Smooth muscle cell (in vitro differentiated cells): ENCODE results near the gene SIGLEC5. TPM values are rescaled to one million over a fixed set of nuclear protein-coding genes. Genes with fewer than 3 reads are reported as not detected.

Source experiments
- DNase-seq: peaks from one replicate; lab custom pipeline; 2025; ENCODE audit not compliant: unreplicated experiment; lab: John Stamatoyannopoulos, UW
- H2AFZ ChIP-seq: fragments of 200-600 bp; sonication (generic); 2 replicates; pipeline ENCODE4 v1.6.0; 2016; ENCODE audit warnings: antibody characterized with exemption, low read depth, mild to moderate bottlenecking
- H3F3A ChIP-seq: fragments of 200-600 bp; sonication (generic); 2 replicates; pipeline ENCODE4 v1.6.0; 2017; ENCODE audit warnings: antibody characterized with exemption, low read depth
- H3K27ac ChIP-seq: fragments of 200-600 bp; sonication (generic); 2 replicates; pipeline ENCODE4 v1.5.1; 2016; ENCODE audit warnings: low read depth, mild to moderate bottlenecking
- H3K27me3 ChIP-seq: fragments of 200-600 bp; sonication (generic); 2 replicates; pipeline ENCODE4 v1.6.1; 2016; ENCODE audit warnings: low read depth, mild to moderate bottlenecking
- H3K36me3 ChIP-seq: fragments of 200-600 bp; sonication (generic); 2 replicates; pipeline ENCODE4 v1.5.1; 2016; ENCODE audit warnings: low read depth
- H3K4me1 ChIP-seq: fragments of 200-600 bp; sonication (generic); 2 replicates; pipeline ENCODE4 v1.5.1; 2016; ENCODE audit warnings: low read depth
- H3K4me2 ChIP-seq: fragments of 200-600 bp; sonication (generic); 2 replicates; pipeline ENCODE4 v1.6.0; 2016; ENCODE audit warnings: mild to moderate bottlenecking
- H3K4me3 ChIP-seq: fragments of 200-600 bp; sonication (generic); 2 replicates; pipeline ENCODE4 v1.5.1; 2016; ENCODE audit warnings: mild to moderate bottlenecking
- H3K79me2 ChIP-seq: fragments of 200-600 bp; sonication (generic); 2 replicates; pipeline ENCODE4 v1.6.0; 2016; ENCODE audit warnings: low read depth, mild to moderate bottlenecking
- H3K9ac ChIP-seq: fragments of 200-600 bp; sonication (generic); 2 replicates; pipeline ENCODE4 v1.6.0; 2016; ENCODE audit warnings: low read depth
- H3K9me3 ChIP-seq: fragments of 200-600 bp; sonication (generic); replicated peaks from 2 replicates; pipeline ENCODE4 v1.5.1; 2016; ENCODE audit warnings: low read depth
- H4K20me1 ChIP-seq: fragments of 200-600 bp; sonication (generic); 2 replicates; pipeline ENCODE4 v1.6.0; 2016; ENCODE audit warnings: low read depth
- WGBS: methylation state at CpG from one replicate; pipeline ENCODE4 v1.1.7; 2016; ENCODE audit warnings: low lambda C conversion rate; 5-methylcytosine and 5-hydroxymethylcytosine counted together
- polyA plus RNA-seq: library from polyadenylated mRNA; unstranded; fragments of >200 nt; fragmentation: Nextera tagmentation; extraction: Ambion mirVana; gene quantifications from 2 replicates; pipeline ENCODE4 v1.2.1, GENCODE V29; 2016
- small RNA-seq: library from RNA; depleted of rRNA; stranded (forward); fragments of <200 nt; gene quantifications from one replicate; pipeline ENCODE3, GENCODE V24; 2014
- total RNA-seq: library from RNA; depleted of rRNA; stranded (reverse); fragments of >200 nt; gene quantifications from 2 replicates; pipeline ENCODE4 v1.2.3, GENCODE V29; 2014
- TF ChIP-seq, protein P1 (sequence below): fragments of 200-600 bp; sonication (generic); IDR thresholded peaks from 2 replicates; pipeline ENCODE4 v1.5.1; 2017; ENCODE audit warnings: borderline replicate concordance, mild to moderate bottlenecking, antibody characterized with exemption; ENCODE audit not compliant: insufficient read depth, poor library complexity, severe bottlenecking

SIGLEC5 gene
- total and polyA plus RNA-seq, 2 experiments from 2014 or later, result not detected

DNA sequence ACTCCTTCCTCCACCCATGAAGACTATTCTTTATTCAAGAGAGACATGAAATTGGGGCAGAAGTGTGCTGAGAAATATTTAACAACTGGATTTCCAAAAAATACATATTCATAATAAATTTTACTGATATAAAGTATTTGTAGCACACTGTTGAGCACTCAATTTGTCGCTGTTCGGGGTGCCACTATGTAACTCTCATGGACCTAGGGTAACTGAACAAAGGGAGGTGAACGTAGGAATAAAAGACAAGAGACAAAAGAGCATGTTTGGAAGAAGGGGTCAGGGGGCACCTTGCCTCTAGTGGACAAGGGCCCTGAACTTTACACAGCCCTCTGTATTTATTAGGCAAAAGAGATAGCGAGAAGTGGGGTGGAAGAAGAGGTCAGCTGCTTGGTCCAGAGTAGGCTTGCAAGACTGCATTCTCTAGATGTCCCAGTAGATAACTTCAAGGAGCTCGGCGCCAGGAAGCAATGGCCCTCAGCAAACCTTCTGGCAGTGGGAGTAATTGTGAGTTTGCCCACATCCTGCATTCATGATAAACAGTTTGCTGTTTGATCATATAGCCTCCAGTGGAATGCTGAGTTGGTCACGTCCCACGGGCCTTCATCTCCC, 63.6 kb downstream of the SIGLEC5 start:
- no peaks in the 10 kb centered on the region for H3K79me2 ChIP-seq

DNA sequence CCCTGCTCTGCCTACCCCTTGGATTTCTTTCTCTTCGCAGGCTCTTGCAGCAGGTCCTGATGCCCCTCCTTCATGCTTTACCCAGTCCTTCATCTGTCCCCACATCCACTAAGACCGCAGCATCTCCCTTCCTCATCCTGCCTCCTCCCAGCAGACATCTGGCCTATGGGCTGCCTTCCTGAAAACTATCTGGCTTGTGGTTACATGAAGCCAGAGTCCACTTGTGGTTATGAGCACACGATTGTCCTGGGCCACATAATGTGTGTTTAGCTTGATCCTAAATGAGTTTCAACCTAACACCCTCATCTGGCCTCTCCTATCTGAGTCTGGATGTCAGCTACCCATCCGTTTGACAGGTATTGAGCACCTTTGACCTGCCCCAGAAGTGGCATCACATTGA, 64.6 kb downstream of the SIGLEC5 start:
- no peak for DNase-seq
- Histone ChIP-seq H3K79me2 (no peaks in the 10 kb centered on the region), H3K4me2 (no peak overlapping the region), H3K27ac (no peak overlapping the region), H3F3A (no peaks in the 10 kb centered on the region), H3K36me3 (no peaks in the 10 kb centered on the region), H3K4me3 (no peak overlapping the region), H3K9ac (no peak overlapping the region), H3K27me3 (no peaks in the 10 kb centered on the region), H2AFZ (no peak overlapping the region), H4K20me1 (no peaks in the 10 kb centered on the region), H3K9me3 (peaks cover 4% of the 10 kb centered on the region), H3K4me1 (no peaks in the 10 kb centered on the region)
- TF ChIP-seq, protein P1, sequence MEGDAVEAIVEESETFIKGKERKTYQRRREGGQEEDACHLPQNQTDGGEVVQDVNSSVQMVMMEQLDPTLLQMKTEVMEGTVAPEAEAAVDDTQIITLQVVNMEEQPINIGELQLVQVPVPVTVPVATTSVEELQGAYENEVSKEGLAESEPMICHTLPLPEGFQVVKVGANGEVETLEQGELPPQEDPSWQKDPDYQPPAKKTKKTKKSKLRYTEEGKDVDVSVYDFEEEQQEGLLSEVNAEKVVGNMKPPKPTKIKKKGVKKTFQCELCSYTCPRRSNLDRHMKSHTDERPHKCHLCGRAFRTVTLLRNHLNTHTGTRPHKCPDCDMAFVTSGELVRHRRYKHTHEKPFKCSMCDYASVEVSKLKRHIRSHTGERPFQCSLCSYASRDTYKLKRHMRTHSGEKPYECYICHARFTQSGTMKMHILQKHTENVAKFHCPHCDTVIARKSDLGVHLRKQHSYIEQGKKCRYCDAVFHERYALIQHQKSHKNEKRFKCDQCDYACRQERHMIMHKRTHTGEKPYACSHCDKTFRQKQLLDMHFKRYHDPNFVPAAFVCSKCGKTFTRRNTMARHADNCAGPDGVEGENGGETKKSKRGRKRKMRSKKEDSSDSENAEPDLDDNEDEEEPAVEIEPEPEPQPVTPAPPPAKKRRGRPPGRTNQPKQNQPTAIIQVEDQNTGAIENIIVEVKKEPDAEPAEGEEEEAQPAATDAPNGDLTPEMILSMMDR, result no peak
- 69% methylated on average over 4 of the region's 4 CpGs for WGBS

More for the DNA sequence above, 63.6 kb downstream of the SIGLEC5 start:
- H3K27me3 ChIP-seq, result no peaks in the 10 kb centered on the region
- no peaks in the 10 kb centered on the region for H3F3A ChIP-seq
- peaks cover 2% of the 10 kb centered on the region for H3K9me3 ChIP-seq
- H2AFZ ChIP-seq, result no peak overlapping the region
- H3K4me2 ChIP-seq, result no peak overlapping the region
- no peak for DNase-seq
- no peak overlapping the region for H3K27ac ChIP-seq
- H4K20me1 ChIP-seq, result no peaks in the 10 kb centered on the region
- 84% methylated on average over 8 of the region's 8 CpGs for WGBS
- no peaks in the 10 kb centered on the region for H3K36me3 ChIP-seq
- TF ChIP-seq, protein P1, result no peak
- H3K9ac ChIP-seq, result no peak overlapping the region
- no peaks in the 10 kb centered on the region for H3K4me1 ChIP-seq
- no peak overlapping the region for H3K4me3 ChIP-seq

GRCh38 chr19:51564791-51565190, 65.4 kb downstream of the SIGLEC5 start:
- Histone ChIP-seq H3K4me3 (no peak overlapping the region), H3K27me3 (no peaks in the 10 kb centered on the region), H3K9me3 (peaks cover 4% of the 10 kb centered on the region), H2AFZ (no peak overlapping the region), H3K9ac (no peak overlapping the region), H3K36me3 (no peaks in the 10 kb centered on the region), H3K4me1 (no peaks in the 10 kb centered on the region), H4K20me1 (no peaks in the 10 kb centered on the region), H3F3A (no peaks in the 10 kb centered on the region), H3K79me2 (no peaks in the 10 kb centered on the region), H3K27ac (no peak overlapping the region), H3K4me2 (no peak overlapping the region)
- WGBS, result 77% methylated on average over 5 of the region's 6 CpGs
- TF ChIP-seq, protein P1, result no peak
- no peak for DNase-seq

Small RNAs within 50 kb of the gene (small RNA-seq; reads per million reads assigned to genes)
- not detected for gene AC018755.2

Other genes starting within 250 kb of the SIGLEC5 start
- not detected in 2 replicates for gene LIM2, start 242.4 kb downstream of the SIGLEC5 start, total RNA-seq
- gene LIM2, start 242.4 kb downstream of the SIGLEC5 start, polyA plus RNA-seq, result not detected in 2 replicates
- gene C19orf84, start 239.8 kb downstream of the SIGLEC5 start, total RNA-seq, result not detected in 2 replicates
- 0.71 TPM in 1 of 2 replicates, not detected in the other for gene C19orf84, start 239.8 kb downstream of the SIGLEC5 start, polyA plus RNA-seq
- gene SIGLEC10, start 212.8 kb downstream of the SIGLEC5 start, total RNA-seq, result not detected in 2 replicates
- gene SIGLEC10, start 212.8 kb downstream of the SIGLEC5 start, polyA plus RNA-seq, result 0.40 TPM in 1 of 2 replicates, not detected in the other
- gene SIGLEC8, start 171.9 kb downstream of the SIGLEC5 start, total RNA-seq, result not detected in 2 replicates
- gene SIGLEC8, start 171.9 kb downstream of the SIGLEC5 start, polyA plus RNA-seq, result not detected in 2 replicates
- gene CEACAM18, start 151.9 kb downstream of the SIGLEC5 start, total RNA-seq, result not detected in 2 replicates
- not detected in 2 replicates for gene CEACAM18, start 151.9 kb downstream of the SIGLEC5 start, polyA plus RNA-seq
- gene SIGLEC12, start 128.6 kb downstream of the SIGLEC5 start, total RNA-seq, result not detected in 2 replicates
- gene SIGLEC12, start 128.6 kb downstream of the SIGLEC5 start, polyA plus RNA-seq, result not detected in 2 replicates
- 2.0 and 3.6 TPM in 2 replicates for gene SIGLEC6, start 98.7 kb downstream of the SIGLEC5 start, total RNA-seq
- gene SIGLEC6, start 98.7 kb downstream of the SIGLEC5 start, polyA plus RNA-seq, result not detected in 2 replicates
- 3.6 and 6.9 TPM in 2 replicates for gene ZNF175, start 59.1 kb downstream of the SIGLEC5 start, total RNA-seq
- 1.1 TPM in 2 replicates for gene ZNF175, start 59.1 kb downstream of the SIGLEC5 start, polyA plus RNA-seq
- not detected in 2 replicates for gene SIGLEC14, start 16.4 kb upstream of the SIGLEC5 start, total RNA-seq
- not detected in 2 replicates for gene SIGLEC14, start 16.4 kb upstream of the SIGLEC5 start, polyA plus RNA-seq
- 3.3 and 4.1 TPM in 2 replicates for gene SPACA6, start 62.9 kb upstream of the SIGLEC5 start, total RNA-seq
- 3.0 and 4.3 TPM in 2 replicates for gene SPACA6, start 62.9 kb upstream of the SIGLEC5 start, polyA plus RNA-seq
- 0.90 and 0.94 TPM in 2 replicates for gene HAS1, start 93.6 kb upstream of the SIGLEC5 start, total RNA-seq
- gene HAS1, start 93.6 kb upstream of the SIGLEC5 start, polyA plus RNA-seq, result 1.5 and 1.8 TPM in 2 replicates
- not detected in 2 replicates for gene FPR1, start 121.5 kb upstream of the SIGLEC5 start, total RNA-seq
- not detected in 2 replicates for gene FPR1, start 121.5 kb upstream of the SIGLEC5 start, polyA plus RNA-seq
- 0.13 TPM in 1 of 2 replicates, not detected in the other for gene FPR2, start 130.8 kb upstream of the SIGLEC5 start, total RNA-seq
- not detected in 2 replicates for gene FPR2, start 130.8 kb upstream of the SIGLEC5 start, polyA plus RNA-seq
- gene FPR3, start 164.8 kb upstream of the SIGLEC5 start, total RNA-seq, result not detected in 2 replicates
- not detected in 2 replicates for gene FPR3, start 164.8 kb upstream of the SIGLEC5 start, polyA plus RNA-seq